WTC11 (cell line): ENCODE measurements around the gene ZFYVE28. TPM values are rescaled to one million over a fixed set of nuclear protein-coding genes. Genes with fewer than 3 reads are reported as not detected.

Source experiments
- ATAC-seq: fragments of 200-7000 bp; cut with Tn5 transposase; 2 replicates; pipeline ENCODE4 v1.10.0; 2021; ENCODE audit warnings: mild to moderate bottlenecking, moderate library complexity
- CTCF ChIA-PET: fragments of 300-600 bp; sonication (Branson Sonifier 250); formaldehyde crosslinking; loops from one replicate; lab custom pipeline; 2021; ENCODE audit warnings: antibody characterized with exemption; lab: Charles Lee
- POLR2A ChIA-PET: fragments of 350-600 bp; sonication (Branson Sonifier 250); formaldehyde crosslinking; loops from one replicate; lab custom pipeline; 2021; ENCODE audit warnings: antibody characterized with exemption; lab: Charles Lee
- DNase-seq: peaks from one replicate; pipeline ENCODE4 v3.0.0; 2021; ENCODE audit warnings: low spot score
- H3K27ac Mint-ChIP-seq: 2 replicates; pipeline ENCODE4 v1.8.0; 2021; ENCODE audit warnings: mixed read lengths
- H3K27me3 Mint-ChIP-seq: 2 replicates; pipeline ENCODE4 v1.8.0; 2021; ENCODE audit warnings: low read depth, mild to moderate bottlenecking, moderate library complexity, mixed read lengths
- H3K36me3 Mint-ChIP-seq: 2 replicates; pipeline ENCODE4 v1.8.0; 2021; ENCODE audit warnings: mixed read lengths
- H3K4me1 Mint-ChIP-seq: 2 replicates; pipeline ENCODE4 v1.8.0; 2022; ENCODE audit warnings: mixed read lengths
- H3K4me3 Mint-ChIP-seq: 2 replicates; pipeline ENCODE4 v1.8.0; 2021; ENCODE audit warnings: mild to moderate bottlenecking, moderate library complexity, mixed read lengths
- H3K9me3 Mint-ChIP-seq: 2 replicates; pipeline ENCODE4 v1.8.0; 2021; ENCODE audit warnings: mixed read lengths
- ATF1 ChIP-seq: sonication (generic); formaldehyde crosslinking; IDR thresholded peaks from 2 replicates; pipeline ENCODE4 v1.8.1; 2023; ENCODE audit warnings: mild to moderate bottlenecking, moderate library complexity, missing genetic modification reagents
- ATF3 ChIP-seq: sonication (generic); formaldehyde crosslinking; conservative IDR thresholded peaks from 2 replicates; pipeline ENCODE4 v1.8.1; 2022; ENCODE audit warnings: mild to moderate bottlenecking, missing genetic modification reagents
- ATF6 ChIP-seq: sonication (generic); formaldehyde crosslinking; IDR thresholded peaks from 2 replicates; pipeline ENCODE4 v1.8.1; 2023; ENCODE audit warnings: mild to moderate bottlenecking, missing genetic modification reagents
- CREB1 ChIP-seq: sonication (generic); formaldehyde crosslinking; IDR thresholded peaks from 2 replicates; pipeline ENCODE4 v1.8.0; 2023; ENCODE audit warnings: mild to moderate bottlenecking, missing genetic modification reagents
- CTCF ChIP-seq: fragments of 200-600 bp; IDR thresholded peaks from 2 replicates; pipeline ENCODE4 v1.8.0; 2022; ENCODE audit warnings: antibody characterized with exemption
- E2F1 ChIP-seq: sonication (generic); formaldehyde crosslinking; IDR thresholded peaks from 2 replicates; pipeline ENCODE4 v1.8.0; 2022; ENCODE audit warnings: mild to moderate bottlenecking, missing genetic modification reagents
- E2F5 ChIP-seq: sonication (generic); formaldehyde crosslinking; IDR thresholded peaks from 2 replicates; pipeline ENCODE4 v1.8.1; 2022; ENCODE audit warnings: mild to moderate bottlenecking, moderate library complexity, missing genetic modification reagents
- EMX1 ChIP-seq: fragments of 250-450 bp; sonication (Bioruptor Pico); IDR thresholded peaks from 2 replicates; pipeline ENCODE4 v1.8.0; 2021; ENCODE audit warnings: mild to moderate bottlenecking
- MLX ChIP-seq: sonication (generic); formaldehyde crosslinking; IDR thresholded peaks from 2 replicates; pipeline ENCODE4 v1.8.1; 2023; ENCODE audit warnings: mild to moderate bottlenecking, missing genetic modification reagents, moderate library complexity
- MYBL2 ChIP-seq: sonication (generic); formaldehyde crosslinking; IDR thresholded peaks from 2 replicates; pipeline ENCODE4 v1.8.1; 2023; ENCODE audit warnings: mild to moderate bottlenecking, moderate library complexity, missing genetic modification reagents
- PRRX2 ChIP-seq: fragments of 250-450 bp; sonication (Bioruptor Pico); IDR thresholded peaks from 2 replicates; pipeline ENCODE4 v1.8.0; 2021; ENCODE audit warnings: mild to moderate bottlenecking
- SMAD4 ChIP-seq: sonication (generic); formaldehyde crosslinking; IDR thresholded peaks from 2 replicates; pipeline ENCODE4 v1.8.0; 2022; ENCODE audit warnings: mild to moderate bottlenecking, missing genetic modification reagents
- TCF7 ChIP-seq: sonication (generic); formaldehyde crosslinking; IDR thresholded peaks from 2 replicates; pipeline ENCODE4 v1.8.0; 2022; ENCODE audit warnings: mild to moderate bottlenecking, low read depth, missing genetic modification reagents, moderate library complexity
- TEAD1 ChIP-seq: sonication (generic); formaldehyde crosslinking; IDR thresholded peaks from 2 replicates; pipeline ENCODE4 v1.8.0; 2022; ENCODE audit warnings: mild to moderate bottlenecking, missing genetic modification reagents
- USF1 ChIP-seq: sonication (generic); formaldehyde crosslinking; IDR thresholded peaks from 2 replicates; pipeline ENCODE4 v1.8.0; 2022; ENCODE audit warnings: mild to moderate bottlenecking, missing genetic modification reagents
- ZNF232 ChIP-seq: sonication (generic); formaldehyde crosslinking; IDR thresholded peaks from 2 replicates; pipeline ENCODE4 v1.8.0; 2022; ENCODE audit warnings: mild to moderate bottlenecking, missing genetic modification reagents
- total RNA-seq: library from RNA; stranded (reverse); gene quantifications from 3 replicates; pipeline ENCODE4 v1.2.3, GENCODE V29; 2021

ZFYVE28 gene
- total RNA-seq, 1 experiment from 2014 or later: 7.8 TPM

- no peak for TF ChIP-seq E2F1 (CRISPR knock-in tag)
- TF ChIP-seq E2F5 (CRISPR knock-in tag): no peak
These were observed 105.1 kb downstream of the ZFYVE28 start (continued) for GRCh38 chr4:2313366-2313765.

GRCh38 chr4:2306773-2307410, 111.6 kb downstream of the ZFYVE28 start:
- ChIA-PET POLR2A (no interaction called here), CTCF (no interaction called here)
- Mint-ChIP-seq H3K4me1 (no peaks in the 10 kb centered on the region), H3K4me3 (no peak overlapping the region), H3K27ac (no peak overlapping the region), H3K36me3 (peaks cover 14% of the 10 kb centered on the region), H3K27me3 (peaks cover 3% of the 10 kb centered on the region; the same call in 1 of the 2 replicates), H3K9me3 (peaks cover 39% of the 10 kb centered on the region)
- no peak for DNase-seq
- no peak for ATAC-seq
- TF ChIP-seq USF1 (CRISPR knock-in tag): no peak
- no peak for TF ChIP-seq CREB1 (CRISPR knock-in tag)
- no peak for TF ChIP-seq SMAD4 (CRISPR knock-in tag)
- TF ChIP-seq ATF6 (CRISPR knock-in tag): no peak
- TF ChIP-seq PRRX2 (CRISPR knock-in tag): no peak
- TF ChIP-seq TCF7: no peak
- no peak for TF ChIP-seq EMX1 (CRISPR knock-in tag)
- TF ChIP-seq ATF1 (CRISPR knock-in tag): no peak
- no peak for TF ChIP-seq CTCF
- TF ChIP-seq ATF3 (CRISPR knock-in tag): no peak
- no peak for TF ChIP-seq MLX
- no peak for TF ChIP-seq ZNF232 (CRISPR knock-in tag)
- TF ChIP-seq TEAD1 (CRISPR knock-in tag): no peak
- no peak for TF ChIP-seq MYBL2 (CRISPR knock-in tag)
